H9 (cell line): ENCODE data around the gene MYRIP. TPM values are rescaled to one million over a fixed set of nuclear protein-coding genes. Genes with fewer than 3 reads are reported as not detected.

Experiments
- DNase-seq: peaks from one replicate; pipeline ENCODE4 v3.0.0-alpha.2; 2017
- H2AFZ ChIP-seq: one replicate; pipeline ENCODE4 v1.6.1; 2013; ENCODE audit warnings: mild to moderate bottlenecking, low read length, control low read depth, moderate library complexity
- H2AK5ac ChIP-seq: 2 replicates; pipeline ENCODE4 v1.6.1; 2013; ENCODE audit warnings: low read length, control low read depth, mixed read lengths; ENCODE audit not compliant: insufficient read length
- H2BK120ac ChIP-seq: one replicate; pipeline ENCODE4 v1.6.1; 2013; ENCODE audit warnings: low read depth, mild to moderate bottlenecking, low read length, control low read depth, inconsistent platforms; ENCODE audit not compliant: poor library complexity, severe bottlenecking
- H2BK12ac ChIP-seq: 2 replicates; pipeline ENCODE4 v1.6.1; 2013; ENCODE audit warnings: low read length, control low read depth, mixed read lengths, low read depth; ENCODE audit not compliant: insufficient read length
- H2BK15ac ChIP-seq: 2 replicates; pipeline ENCODE4 v1.6.1; 2013; ENCODE audit warnings: low read depth, low read length, control low read depth
- H2BK20ac ChIP-seq: one replicate; pipeline ENCODE4 v1.6.1; 2013; ENCODE audit warnings: low read depth, mild to moderate bottlenecking, low read length, control low read depth, inconsistent platforms; ENCODE audit not compliant: poor library complexity, severe bottlenecking
- H2BK5ac ChIP-seq: 2 replicates; pipeline ENCODE4 v1.6.1; 2013; ENCODE audit warnings: low read length, control low read depth, mixed read lengths; ENCODE audit not compliant: insufficient read length
- H3K14ac ChIP-seq: 2 replicates; pipeline ENCODE4 v1.6.1; 2013; ENCODE audit warnings: low read length, control low read depth; ENCODE audit not compliant: insufficient read depth
- H3K18ac ChIP-seq: 2 replicates; pipeline ENCODE4 v1.6.1; 2013; ENCODE audit warnings: low read depth, mild to moderate bottlenecking, mixed read lengths, low read length, control low read depth; ENCODE audit not compliant: insufficient read length
- H3K23ac ChIP-seq: 2 replicates; pipeline ENCODE4 v1.6.1; 2013; ENCODE audit warnings: low read length, control low read depth, mixed read lengths, low read depth; ENCODE audit not compliant: insufficient read length
- H3K23me2 ChIP-seq: 2 replicates; pipeline ENCODE4 v1.6.1; 2013; ENCODE audit warnings: low read depth, mild to moderate bottlenecking, mixed read lengths, low read length, control low read depth; ENCODE audit not compliant: insufficient read length, poor library complexity, severe bottlenecking
- H3K27ac ChIP-seq: 2 replicates; pipeline ENCODE4 v1.5.1; 2013; ENCODE audit warnings: low read length, control low read depth, mixed read lengths, low read depth; ENCODE audit not compliant: insufficient read length
- H3K27me3 ChIP-seq: 2 replicates; pipeline ENCODE4 v1.6.1; 2013; ENCODE audit warnings: low read length, control low read depth, inconsistent platforms; ENCODE audit not compliant: insufficient read depth
- H3K4ac ChIP-seq: 2 replicates; pipeline ENCODE4 v1.6.1; 2013; ENCODE audit warnings: low read depth, mild to moderate bottlenecking, control low read depth, inconsistent platforms, low read length, moderate library complexity
- H3K4me1 ChIP-seq: 2 replicates; pipeline ENCODE4 v1.6.1; 2013; ENCODE audit warnings: low read length, control low read depth, inconsistent platforms; ENCODE audit not compliant: insufficient read depth
- H3K4me2 ChIP-seq: 2 replicates; pipeline ENCODE4 v1.6.1; 2013; ENCODE audit warnings: low read length, control low read depth, mixed read lengths; ENCODE audit not compliant: insufficient read length, insufficient read depth
- H3K56ac ChIP-seq: 2 replicates; pipeline ENCODE4 v1.6.1; 2013; ENCODE audit warnings: low read depth, mild to moderate bottlenecking, mixed read lengths, low read length, control low read depth; ENCODE audit not compliant: insufficient read length
- H3K79me1 ChIP-seq: 2 replicates; pipeline ENCODE4 v1.6.1; 2013; ENCODE audit warnings: low read depth, mild to moderate bottlenecking, moderate library complexity, low read length, control low read depth, inconsistent platforms; ENCODE audit not compliant: insufficient read depth, poor library complexity, severe bottlenecking
- H3K79me2 ChIP-seq: 2 replicates; pipeline ENCODE4 v1.6.1; 2013; ENCODE audit warnings: low read length, control low read depth, inconsistent platforms; ENCODE audit not compliant: insufficient read depth
- H3K9ac ChIP-seq: 2 replicates; pipeline ENCODE4 v1.6.1; 2013; ENCODE audit warnings: low read length, control low read depth, mixed read lengths; ENCODE audit not compliant: insufficient read length; ENCODE audit errors: extremely low read depth
- H3K9me3 ChIP-seq: one replicate; pipeline ENCODE4 v1.6.1; 2013; ENCODE audit warnings: low read depth, low read length, inconsistent platforms; ENCODE audit not compliant: control insufficient read depth
- H3T11ph ChIP-seq: one replicate; pipeline ENCODE4 v1.6.1; 2013; ENCODE audit warnings: mild to moderate bottlenecking, low read length, control low read depth, inconsistent platforms
- H4K20me1 ChIP-seq: one replicate; pipeline ENCODE4 v1.6.1; 2013; ENCODE audit not compliant: control insufficient read depth, insufficient read length, insufficient read depth
- H4K5ac ChIP-seq: 2 replicates; pipeline ENCODE4 v1.6.1; 2013; ENCODE audit warnings: low read depth, mild to moderate bottlenecking, mixed read lengths, low read length, control low read depth; ENCODE audit not compliant: insufficient read length
- H4K8ac ChIP-seq: replicated peaks from 2 replicates; pipeline ENCODE4 v1.6.1; 2013; ENCODE audit warnings: low read length, control low read depth, mixed read lengths, low read depth; ENCODE audit not compliant: insufficient read length
- H4K91ac ChIP-seq: 2 replicates; pipeline ENCODE4 v1.6.1; 2013; ENCODE audit warnings: low read depth, mild to moderate bottlenecking, moderate library complexity, mixed read lengths, low read length, control low read depth; ENCODE audit not compliant: insufficient read length
- H3K27ac Mint-ChIP-seq, 3 experiments: 2 replicates in 2 of 3; 3 replicates in 1 of 3; pipeline ENCODE4 v1.8.0; 2020 to 2021; ENCODE audit warnings: mixed read lengths in 3 of 3, mild to moderate bottlenecking in 1 of 3, moderate library complexity in 1 of 3
- H3K27me3 Mint-ChIP-seq: 2 replicates; pipeline ENCODE4 v1.8.0; 2021; ENCODE audit warnings: low read depth, mild to moderate bottlenecking, moderate library complexity, mixed read lengths
- H3K36me3 Mint-ChIP-seq, 3 experiments: 2 replicates in 2 of 3; 3 replicates in 1 of 3; pipeline ENCODE4 v1.8.0; 2020 to 2021; ENCODE audit warnings: low read depth in 3 of 3, mixed read lengths in 3 of 3; ENCODE audit not compliant: insufficient read depth in 1 of 3
- H3K4me1 Mint-ChIP-seq, 2 experiments: 2 replicates each; pipeline ENCODE4 v1.8.0; 2020; ENCODE audit warnings: mixed read lengths in 2 of 2
- H3K4me3 Mint-ChIP-seq, 2 experiments: 2 replicates in 1 of 2; 3 replicates in 1 of 2; pipeline ENCODE4 v1.8.0; 2020 to 2021; ENCODE audit warnings: mild to moderate bottlenecking in 2 of 2, mixed read lengths in 2 of 2, moderate library complexity in 1 of 2
- H3K9me3 Mint-ChIP-seq, 2 experiments: 2 replicates in 1 of 2; 3 replicates in 1 of 2; pipeline ENCODE4 v1.8.0; 2020; ENCODE audit warnings: mild to moderate bottlenecking in 2 of 2, mixed read lengths in 2 of 2, moderate library complexity in 1 of 2
- WGBS: extraction: QIAGEN DNeasy Blood & Tissue Kit; methylation state at CpG from one replicate; pipeline ENCODE4 v1.1.7; 2013; ENCODE audit warnings: missing lambda C conversion rate, low lambda C conversion rate, mixed read lengths; ENCODE audit not compliant: insufficient read length; ENCODE audit errors: extremely low coverage; 5-methylcytosine and 5-hydroxymethylcytosine counted together
- total RNA-seq: library from RNA; stranded (reverse); gene quantifications from 2 replicates; pipeline ENCODE4 v1.2.1, GENCODE V29; 2021
- TF ChIP-seq, protein P1 (sequence below): fragments of 200-600 bp; sonication (generic); conservative IDR thresholded peaks from 3 replicates; pipeline ENCODE4 v1.8.0; 2021; ENCODE audit warnings: antibody characterized with exemption, mild to moderate bottlenecking

Gene MYRIP
- total RNA-seq, 1 experiment from 2014 or later, result 1.8 TPM

DNA sequence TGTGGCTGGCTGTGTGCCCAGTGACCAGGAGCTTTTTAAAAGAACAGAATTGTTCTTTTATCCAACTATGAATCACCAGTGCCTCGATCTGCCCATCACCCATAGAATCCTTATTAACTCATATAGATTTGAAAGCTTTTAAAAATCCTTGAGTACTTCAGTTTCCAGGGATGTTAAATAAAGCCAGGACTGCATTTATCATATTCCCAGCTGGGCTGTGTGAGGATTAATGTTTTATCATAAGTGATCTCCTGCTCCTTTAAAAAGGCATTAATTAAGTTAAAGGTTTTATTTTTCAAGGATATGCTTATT, 234.0 kb downstream of the MYRIP start:
- no peak overlapping the region for H2BK120ac ChIP-seq
- H3K23ac ChIP-seq, result no peak overlapping the region
- no peak overlapping the region for H3K27ac ChIP-seq
- H3K9me3 ChIP-seq, result no peaks in the 10 kb centered on the region
- no peaks in the 10 kb centered on the region for H3K9me3 Mint-ChIP-seq
- no peak overlapping the region for H4K8ac ChIP-seq
- no peaks in the 10 kb centered on the region for H3K27me3 ChIP-seq
- peaks cover 10 to 16% of the 10 kb centered on the region in 2 experiments for H3K4me1 Mint-ChIP-seq
- no peak overlapping the region for H3K4me2 ChIP-seq
- H3K4me3 Mint-ChIP-seq, result no peak overlapping the region
- H3K18ac ChIP-seq, result no peak overlapping the region
- H3K27me3 Mint-ChIP-seq, result no peaks in the 10 kb centered on the region
- no peak overlapping the region for H4K5ac ChIP-seq
- H3T11ph ChIP-seq, result no peak overlapping the region
- no peak overlapping the region for H3K14ac ChIP-seq
- no peak overlapping the region for H3K9ac ChIP-seq
- TF ChIP-seq, protein P1, sequence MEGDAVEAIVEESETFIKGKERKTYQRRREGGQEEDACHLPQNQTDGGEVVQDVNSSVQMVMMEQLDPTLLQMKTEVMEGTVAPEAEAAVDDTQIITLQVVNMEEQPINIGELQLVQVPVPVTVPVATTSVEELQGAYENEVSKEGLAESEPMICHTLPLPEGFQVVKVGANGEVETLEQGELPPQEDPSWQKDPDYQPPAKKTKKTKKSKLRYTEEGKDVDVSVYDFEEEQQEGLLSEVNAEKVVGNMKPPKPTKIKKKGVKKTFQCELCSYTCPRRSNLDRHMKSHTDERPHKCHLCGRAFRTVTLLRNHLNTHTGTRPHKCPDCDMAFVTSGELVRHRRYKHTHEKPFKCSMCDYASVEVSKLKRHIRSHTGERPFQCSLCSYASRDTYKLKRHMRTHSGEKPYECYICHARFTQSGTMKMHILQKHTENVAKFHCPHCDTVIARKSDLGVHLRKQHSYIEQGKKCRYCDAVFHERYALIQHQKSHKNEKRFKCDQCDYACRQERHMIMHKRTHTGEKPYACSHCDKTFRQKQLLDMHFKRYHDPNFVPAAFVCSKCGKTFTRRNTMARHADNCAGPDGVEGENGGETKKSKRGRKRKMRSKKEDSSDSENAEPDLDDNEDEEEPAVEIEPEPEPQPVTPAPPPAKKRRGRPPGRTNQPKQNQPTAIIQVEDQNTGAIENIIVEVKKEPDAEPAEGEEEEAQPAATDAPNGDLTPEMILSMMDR, result no peak
- no peak for DNase-seq
- no peak overlapping the region for H3K56ac ChIP-seq
- no peak overlapping the region for H2AK5ac ChIP-seq
- peaks cover 5% of the 10 kb centered on the region for H3K4me1 ChIP-seq
- no peak overlapping the region for H2BK15ac ChIP-seq
- no peak overlapping the region for H2BK12ac ChIP-seq
- no peak overlapping the region for H2AFZ ChIP-seq
- WGBS, result no CpG with 5 or more reads among the region's 1 CpG
- H3K23me2 ChIP-seq, result no peaks in the 10 kb centered on the region
- no peak overlapping the region for H3K4ac ChIP-seq
- no peaks in the 10 kb centered on the region for H4K20me1 ChIP-seq
- H4K91ac ChIP-seq, result no peak overlapping the region
- no peaks in the 10 kb centered on the region for H3K36me3 Mint-ChIP-seq
- H3K27ac Mint-ChIP-seq, result no peak overlapping the region
- no peak overlapping the region for H2BK20ac ChIP-seq
- no peaks in the 10 kb centered on the region for H3K79me1 ChIP-seq
- H3K79me2 ChIP-seq, result no peaks in the 10 kb centered on the region
- H2BK5ac ChIP-seq, result no peak overlapping the region
